A673 (cell line): Measurements from ENCODE around the gene SBF2. TPM values are rescaled to one million over a fixed set of nuclear protein-coding genes. Genes with fewer than 3 reads are reported as not detected.

Source experiments
- BruUV-seq: library from RNA; stranded (reverse); fragments of 400-500 nt; replicated peaks from 2 replicates; lab custom pipeline; 2021; lab: Mats Ljungman, UMichigan
- CTCF ChIA-PET: fragments of 300-600 bp; sonication (Branson Sonifier 250); formaldehyde crosslinking; loops from one replicate; lab custom pipeline; 2022; ENCODE audit warnings: antibody characterized with exemption; lab: Charles Lee
- POLR2A ChIA-PET: fragments of 300-600 bp; sonication (Branson Sonifier 250); formaldehyde crosslinking; loops from one replicate; lab custom pipeline; 2022; ENCODE audit warnings: antibody characterized with exemption; ENCODE audit not compliant: low non-redundant PET; lab: Charles Lee
- DNase-seq: peaks from one replicate; pipeline ENCODE4 v3.0.0-alpha.2; 2015; ENCODE audit warnings: low spot score
- H3K27ac ChIP-seq: fragments of 200-600 bp; sonication (generic); 2 replicates; pipeline ENCODE4 v1.5.1; 2016; ENCODE audit warnings: mixed run types, low read depth, mild to moderate bottlenecking, mixed read lengths, antibody characterized with exemption, low read length; ENCODE audit not compliant: poor library complexity, severe bottlenecking
- H3K27me3 ChIP-seq: fragments of 200-600 bp; sonication (generic); replicated peaks from 2 replicates; pipeline ENCODE4 v1.6.1; 2017; ENCODE audit warnings: mixed run types, low read depth, mild to moderate bottlenecking, mixed read lengths, antibody characterized with exemption, low read length; ENCODE audit not compliant: insufficient read depth, poor library complexity
- H3K36me3 ChIP-seq: fragments of 200-600 bp; sonication (generic); 2 replicates; pipeline ENCODE4 v1.6.1; 2016; ENCODE audit warnings: mixed run types, mild to moderate bottlenecking, mixed read lengths, antibody characterized with exemption, low read length; ENCODE audit not compliant: insufficient read depth, poor library complexity, severe bottlenecking
- H3K4me1 ChIP-seq: fragments of 200-600 bp; sonication (generic); 2 replicates; pipeline ENCODE4 v1.6.1; 2017; ENCODE audit warnings: mixed run types, mild to moderate bottlenecking, mixed read lengths, antibody characterized with exemption, low read length; ENCODE audit not compliant: insufficient read depth, poor library complexity, severe bottlenecking
- H3K4me3 ChIP-seq: fragments of 200-600 bp; sonication (generic); 2 replicates; pipeline ENCODE4 v1.5.1; 2016; ENCODE audit warnings: low read depth, mixed run types, mild to moderate bottlenecking, mixed read lengths, low read length; ENCODE audit not compliant: poor library complexity, severe bottlenecking
- H3K9me3 ChIP-seq: fragments of 200-600 bp; sonication (generic); 2 replicates; pipeline ENCODE4 v1.6.1; 2016; ENCODE audit warnings: mixed run types, low read depth, mild to moderate bottlenecking, mixed read lengths, antibody characterized with exemption, low read length; ENCODE audit not compliant: poor library complexity, severe bottlenecking
- EZH2 ChIP-seq: fragments of 200-600 bp; sonication (generic); IDR thresholded peaks from 2 replicates; pipeline ENCODE4 v1.6.1; 2017; ENCODE audit warnings: borderline replicate concordance, low read depth, mild to moderate bottlenecking, mixed read lengths, antibody characterized with exemption, low read length; ENCODE audit not compliant: poor library complexity, severe bottlenecking
- intact Hi-C: fragments of 100-400 bp; cut with micrococcal nuclease; formaldehyde crosslinking; loops from one replicate; pipeline ENCODE4 v1.10.0; 2022; ENCODE audit not compliant: unreplicated experiment
- total RNA-seq: library from RNA; stranded (reverse); gene quantifications from 2 replicates; pipeline ENCODE4 v1.2.3, GENCODE V29; 2021
- TF ChIP-seq, protein P1 (sequence below): fragments of 300-800, 200-600 bp; sonication (generic); conservative IDR thresholded peaks from 2 replicates; pipeline ENCODE4 v1.5.1; 2017; ENCODE audit warnings: low read depth, mild to moderate bottlenecking, antibody characterized with exemption, low read length, moderate library complexity, mixed read lengths

The SBF2 gene
- total RNA-seq, 1 experiment from 2014 or later = 31.8 TPM

DNA sequence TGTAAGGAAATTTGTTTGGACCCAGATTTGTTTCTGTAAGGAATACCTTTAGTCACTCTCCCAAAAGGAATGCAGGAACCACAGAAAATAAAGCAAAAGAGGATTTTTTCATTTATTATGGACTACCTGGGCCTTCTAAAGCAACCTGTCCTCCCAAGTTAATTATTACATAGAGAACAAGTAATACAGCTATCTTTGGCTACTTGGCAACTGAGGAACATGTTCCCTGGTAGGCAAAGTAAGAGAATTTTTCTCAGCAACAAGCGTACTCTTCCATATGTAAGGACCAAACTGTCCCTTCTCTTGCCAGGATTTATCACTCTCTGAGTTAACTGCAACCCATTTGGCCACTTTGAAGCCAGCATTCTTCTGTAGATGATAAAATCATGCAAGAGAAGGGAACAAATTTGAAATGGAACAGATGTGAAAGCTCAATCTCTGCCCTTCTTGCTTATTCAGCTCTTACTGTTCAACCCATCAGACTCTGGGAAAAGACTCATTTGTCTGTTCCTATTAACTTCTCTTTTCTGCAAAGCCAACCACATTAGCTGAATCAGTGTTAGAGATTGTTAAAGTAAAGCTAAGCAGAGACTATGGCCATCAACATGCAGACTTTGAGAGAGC is 440.0 kb downstream of the SBF2 start:
- no peaks in the 10 kb centered on the region for H3K9me3 ChIP-seq
- no peaks in the 10 kb centered on the region for H3K27me3 ChIP-seq
- no TSS peak for BruUV-seq
- no peak for TF ChIP-seq EZH2
- no peak overlapping the region for H3K27ac ChIP-seq
- H3K4me3 ChIP-seq = no peak overlapping the region
- intact Hi-C loops = no loop called here
- peaks cover 14% of the 10 kb centered on the region for H3K4me1 ChIP-seq
- POLR2A ChIA-PET = no interaction called here
- CTCF ChIA-PET = no interaction called here
- DNase-seq = no peak
- H3K36me3 ChIP-seq = no peaks in the 10 kb centered on the region

DNA sequence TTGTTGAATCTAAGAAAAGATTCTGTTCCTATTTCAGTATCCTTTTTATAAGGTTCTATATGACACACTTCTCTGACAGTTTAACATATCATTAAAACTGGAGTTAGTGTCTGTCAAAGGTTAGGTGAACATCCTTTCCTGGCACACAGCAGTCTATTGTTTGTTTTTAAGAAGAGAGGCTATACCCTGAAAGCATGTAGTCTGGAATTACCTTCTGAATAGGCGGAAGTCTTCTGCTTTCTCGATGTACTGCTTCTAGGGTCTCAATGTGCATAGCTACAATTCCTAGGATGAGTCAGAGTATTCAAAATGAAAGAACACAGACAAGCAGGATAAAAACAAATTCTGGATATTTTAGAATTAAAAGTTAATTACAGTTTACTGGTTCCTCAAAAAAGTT is 441.6 kb downstream of the SBF2 start:
- Histone ChIP-seq H3K9me3 (no peaks in the 10 kb centered on the region), H3K4me1 (no peaks in the 10 kb centered on the region), H3K4me3 (no peak overlapping the region), H3K27ac (no peak overlapping the region), H3K27me3 (no peaks in the 10 kb centered on the region), H3K36me3 (no peaks in the 10 kb centered on the region)
- POLR2A ChIA-PET = no interaction called here
- no peak for TF ChIP-seq EZH2
- TF ChIP-seq, protein P1, sequence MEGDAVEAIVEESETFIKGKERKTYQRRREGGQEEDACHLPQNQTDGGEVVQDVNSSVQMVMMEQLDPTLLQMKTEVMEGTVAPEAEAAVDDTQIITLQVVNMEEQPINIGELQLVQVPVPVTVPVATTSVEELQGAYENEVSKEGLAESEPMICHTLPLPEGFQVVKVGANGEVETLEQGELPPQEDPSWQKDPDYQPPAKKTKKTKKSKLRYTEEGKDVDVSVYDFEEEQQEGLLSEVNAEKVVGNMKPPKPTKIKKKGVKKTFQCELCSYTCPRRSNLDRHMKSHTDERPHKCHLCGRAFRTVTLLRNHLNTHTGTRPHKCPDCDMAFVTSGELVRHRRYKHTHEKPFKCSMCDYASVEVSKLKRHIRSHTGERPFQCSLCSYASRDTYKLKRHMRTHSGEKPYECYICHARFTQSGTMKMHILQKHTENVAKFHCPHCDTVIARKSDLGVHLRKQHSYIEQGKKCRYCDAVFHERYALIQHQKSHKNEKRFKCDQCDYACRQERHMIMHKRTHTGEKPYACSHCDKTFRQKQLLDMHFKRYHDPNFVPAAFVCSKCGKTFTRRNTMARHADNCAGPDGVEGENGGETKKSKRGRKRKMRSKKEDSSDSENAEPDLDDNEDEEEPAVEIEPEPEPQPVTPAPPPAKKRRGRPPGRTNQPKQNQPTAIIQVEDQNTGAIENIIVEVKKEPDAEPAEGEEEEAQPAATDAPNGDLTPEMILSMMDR = no peak
- CTCF ChIA-PET = no interaction called here
- no TSS peak for BruUV-seq
- intact Hi-C loops = no loop called here
- DNase-seq = no peak

DNA sequence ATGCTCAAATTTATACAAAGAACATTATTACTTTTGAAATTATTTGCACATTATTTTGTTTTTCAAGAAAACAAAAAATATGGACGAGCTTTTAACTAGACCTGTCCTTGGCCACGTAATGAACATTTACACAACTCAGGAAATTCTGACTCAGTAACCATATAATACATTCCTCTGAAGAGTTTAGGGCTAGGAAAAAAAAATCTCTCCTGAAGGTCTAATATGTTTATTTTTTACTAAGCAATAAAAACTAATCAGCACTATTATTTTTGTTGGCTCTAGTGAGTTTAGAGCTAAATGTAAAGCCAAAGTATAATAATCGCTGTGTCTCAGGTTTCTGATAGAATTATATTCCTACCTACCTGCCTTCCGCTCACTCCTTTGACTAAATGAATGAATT is 442.7 kb downstream of the SBF2 start:
- ChIA-PET CTCF (no interaction called here), POLR2A (no interaction called here)
- no TSS peak for BruUV-seq
- Histone ChIP-seq H3K4me3 (no peak overlapping the region), H3K36me3 (peaks cover 1% of the 10 kb centered on the region), H3K9me3 (no peaks in the 10 kb centered on the region), H3K4me1 (no peaks in the 10 kb centered on the region), H3K27me3 (no peaks in the 10 kb centered on the region), H3K27ac (no peak overlapping the region)
- intact Hi-C loops = no loop called here
- DNase-seq = no peak
- TF ChIP-seq EZH2 = no peak
- TF ChIP-seq, protein P1 = no peak
